Measurements from ENCODE around the gene SPAG6. TPM values are rescaled to one million over a fixed set of nuclear protein-coding genes. Genes with fewer than 3 reads are reported as not detected.

Gene SPAG6
- total and polyA plus RNA-seq, 2 of the 4 experiments (the other 2 are of a cell fraction), result not detected

DNA sequence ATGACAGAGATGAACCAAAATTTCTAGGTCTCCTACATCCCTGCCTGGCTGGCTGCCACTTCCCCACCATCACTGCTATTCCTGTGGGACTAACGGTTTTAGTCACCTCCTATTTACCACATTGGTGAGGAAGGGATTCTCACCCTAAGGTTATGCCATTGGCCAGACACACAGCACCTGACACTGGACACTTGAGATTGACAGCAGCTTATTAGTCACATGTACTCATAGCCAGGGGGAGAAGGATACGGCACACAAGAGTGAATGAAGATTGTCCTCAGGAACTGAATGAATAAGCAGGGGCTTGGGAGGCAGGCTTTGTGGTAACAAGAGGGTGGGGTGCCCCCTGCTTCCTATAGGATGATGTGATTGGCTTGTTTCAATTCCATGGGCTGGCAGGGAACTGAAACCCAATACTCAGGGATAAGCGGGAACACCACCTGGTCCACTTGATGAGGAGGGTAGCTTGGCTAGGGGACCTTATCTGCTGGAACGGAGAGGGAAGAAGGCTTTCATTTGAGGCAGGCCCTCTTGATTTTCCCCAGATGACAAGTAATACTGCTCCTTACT lies 99.0 kb downstream of the SPAG6 start:
- Histone ChIP-seq H4K91ac (ENCODE audit: insufficient read depth, low read depth, low read length) (no peak overlapping the region), H3K27me3 (ENCODE audit: control insufficient read depth, insufficient read depth, low read length) (peaks cover 21% of the 10 kb centered on the region), H3K18ac (ENCODE audit: low read depth, low read length) (no peak overlapping the region), H4K20me1 (ENCODE audit: insufficient read depth, low read length) (no peaks in the 10 kb centered on the region), H3K4me2 (ENCODE audit: low read depth, low read length) (no peak overlapping the region), H4K5ac (ENCODE audit: low read depth, low read length) (no peak overlapping the region), H2BK20ac (ENCODE audit: low read depth, low read length) (no peak overlapping the region), H3K4me1 (ENCODE audit: control insufficient read depth, insufficient read depth, low read length) (no peaks in the 10 kb centered on the region), H3K27ac (ENCODE audit: insufficient read depth, low read length) (no peak overlapping the region), H2AFZ (replicated peaks; ENCODE audit: low read length, poor library complexity) (no peak overlapping the region), H3K9me1 (ENCODE audit: insufficient read depth, low read length) (no peaks in the 10 kb centered on the region), H2AK5ac (ENCODE audit: low read depth, low read length) (no peak overlapping the region), H2BK15ac (ENCODE audit: low read depth, low read length) (no peak overlapping the region), H3K79me1 (ENCODE audit: low read depth in 1 of 2, low read length in 2 of 2) (no peaks in the 10 kb centered on the region), H4K8ac (ENCODE audit: low read depth in 2 of 2, low read length in 2 of 2) (no peak overlapping the region), H3K9me3 (ENCODE audit: control insufficient read depth, insufficient read depth, low read length) (no peaks in the 10 kb centered on the region), H3K4me3 (ENCODE audit: insufficient read depth, low read depth, low read length) (no peak overlapping the region), H3K9ac (ENCODE audit: low read depth, low read length) (no peak overlapping the region), H3K56ac (ENCODE audit: extremely low read depth, insufficient read depth, low read length) (no peak overlapping the region), H3K14ac (replicated peaks; ENCODE audit: low read depth, low read length) (no peak overlapping the region), H2BK120ac (ENCODE audit: low read depth, low read length) (no peak overlapping the region), H3K23ac (ENCODE audit: low read depth, low read length) (no peak overlapping the region), H2BK5ac (ENCODE audit: low read depth, low read length, poor library complexity, severe bottlenecking) (no peak overlapping the region), H2AK9ac (replicated peaks; ENCODE audit: low read depth, low read length, poor library complexity) (no peak overlapping the region), H3K4ac (ENCODE audit: low read depth, low read length) (no peak overlapping the region), H3K36me3 (ENCODE audit: control insufficient read depth, insufficient read depth, low read length) (no peaks in the 10 kb centered on the region)
- DNase-seq (no peak), ATAC-seq (ENCODE audit: low read depth) (no peak)
- in situ Hi-C loops (cut with MboI; ENCODE audit: low sequenced_read_pairs), result loop anchor here (25.0 kb wide), 1 partner anchor 932 kb away; no protein-coding TSS in a partner anchor
- BruUV-seq (replicated peaks), result no TSS peak
- TF ChIP-seq MAFK (IDR thresholded peaks at IDR 0.05; ENCODE audit: low read depth, low read length) (no peak), BHLHE40 (IDR thresholded peaks at IDR 0.05; ENCODE audit: low read depth, low read length) (no peak), FOS (IDR thresholded peaks at IDR 0.05; ENCODE audit: low read depth, low read length) (no peak), MXI1 (IDR thresholded peaks at IDR 0.05; ENCODE audit: borderline replicate concordance, low read depth, low read length) (no peak), RFX5 (IDR thresholded peaks at IDR 0.05; ENCODE audit: low read depth, low read length) (no peak), CHD1 (IDR thresholded peaks at IDR 0.05; ENCODE audit: low read depth, low read length) (no peak), SMC3 (IDR thresholded peaks at IDR 0.05; ENCODE audit: low read depth, low read length) (no peak), NFE2L2 (IDR thresholded peaks at IDR 0.05; ENCODE audit: low read depth, low read length) (no peak), POLR2A (IDR thresholded peaks at IDR 0.05; ENCODE audit: low read depth, low read length) (no peak), RAD21 (IDR thresholded peaks at IDR 0.05; ENCODE audit: low read length) (no peak)
- TF ChIP-seq, protein P1, sequence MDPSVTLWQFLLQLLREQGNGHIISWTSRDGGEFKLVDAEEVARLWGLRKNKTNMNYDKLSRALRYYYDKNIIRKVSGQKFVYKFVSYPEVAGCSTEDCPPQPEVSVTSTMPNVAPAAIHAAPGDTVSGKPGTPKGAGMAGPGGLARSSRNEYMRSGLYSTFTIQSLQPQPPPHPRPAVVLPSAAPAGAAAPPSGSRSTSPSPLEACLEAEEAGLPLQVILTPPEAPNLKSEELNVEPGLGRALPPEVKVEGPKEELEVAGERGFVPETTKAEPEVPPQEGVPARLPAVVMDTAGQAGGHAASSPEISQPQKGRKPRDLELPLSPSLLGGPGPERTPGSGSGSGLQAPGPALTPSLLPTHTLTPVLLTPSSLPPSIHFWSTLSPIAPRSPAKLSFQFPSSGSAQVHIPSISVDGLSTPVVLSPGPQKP (IDR thresholded peaks at IDR 0.05; ENCODE audit: borderline replicate concordance, low read depth, low read length), result no peak
- TF ChIP-seq, protein P2, sequence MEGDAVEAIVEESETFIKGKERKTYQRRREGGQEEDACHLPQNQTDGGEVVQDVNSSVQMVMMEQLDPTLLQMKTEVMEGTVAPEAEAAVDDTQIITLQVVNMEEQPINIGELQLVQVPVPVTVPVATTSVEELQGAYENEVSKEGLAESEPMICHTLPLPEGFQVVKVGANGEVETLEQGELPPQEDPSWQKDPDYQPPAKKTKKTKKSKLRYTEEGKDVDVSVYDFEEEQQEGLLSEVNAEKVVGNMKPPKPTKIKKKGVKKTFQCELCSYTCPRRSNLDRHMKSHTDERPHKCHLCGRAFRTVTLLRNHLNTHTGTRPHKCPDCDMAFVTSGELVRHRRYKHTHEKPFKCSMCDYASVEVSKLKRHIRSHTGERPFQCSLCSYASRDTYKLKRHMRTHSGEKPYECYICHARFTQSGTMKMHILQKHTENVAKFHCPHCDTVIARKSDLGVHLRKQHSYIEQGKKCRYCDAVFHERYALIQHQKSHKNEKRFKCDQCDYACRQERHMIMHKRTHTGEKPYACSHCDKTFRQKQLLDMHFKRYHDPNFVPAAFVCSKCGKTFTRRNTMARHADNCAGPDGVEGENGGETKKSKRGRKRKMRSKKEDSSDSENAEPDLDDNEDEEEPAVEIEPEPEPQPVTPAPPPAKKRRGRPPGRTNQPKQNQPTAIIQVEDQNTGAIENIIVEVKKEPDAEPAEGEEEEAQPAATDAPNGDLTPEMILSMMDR (conservative IDR thresholded peaks at IDR 0.05; ENCODE audit: low read depth, low read length), result no peak
- ChIA-PET CTCF (no interaction called here), POLR2A (ENCODE audit: unreplicated experiment) (no interaction called here)
- dilution Hi-C loops (cut with HindIII; ENCODE audit: low sequenced_read_pairs, unreplicated experiment), result no loop called here
- intact Hi-C loops (cut with micrococcal nuclease), result no loop called here
- WGBS, 2 experiments (ENCODE audit: extremely low coverage in 2 of 2, insufficient read length in 1 of 2), result no CpG with 5 or more reads among the region's 4 CpGs
